Cortex of kidney (tissue), 1 donor: Measurements from ENCODE around the gene KMT2A.
"Not testable (repeated sequence)": the region's sequence is repeated elsewhere in the genome, so short reads cannot be mapped to it uniquely, and the experiment has no call there.

Experiments used
- DNase-seq: peaks from one replicate; lab custom pipeline; 2025; lab: John Stamatoyannopoulos, UW

The KMT2A gene

DNA sequence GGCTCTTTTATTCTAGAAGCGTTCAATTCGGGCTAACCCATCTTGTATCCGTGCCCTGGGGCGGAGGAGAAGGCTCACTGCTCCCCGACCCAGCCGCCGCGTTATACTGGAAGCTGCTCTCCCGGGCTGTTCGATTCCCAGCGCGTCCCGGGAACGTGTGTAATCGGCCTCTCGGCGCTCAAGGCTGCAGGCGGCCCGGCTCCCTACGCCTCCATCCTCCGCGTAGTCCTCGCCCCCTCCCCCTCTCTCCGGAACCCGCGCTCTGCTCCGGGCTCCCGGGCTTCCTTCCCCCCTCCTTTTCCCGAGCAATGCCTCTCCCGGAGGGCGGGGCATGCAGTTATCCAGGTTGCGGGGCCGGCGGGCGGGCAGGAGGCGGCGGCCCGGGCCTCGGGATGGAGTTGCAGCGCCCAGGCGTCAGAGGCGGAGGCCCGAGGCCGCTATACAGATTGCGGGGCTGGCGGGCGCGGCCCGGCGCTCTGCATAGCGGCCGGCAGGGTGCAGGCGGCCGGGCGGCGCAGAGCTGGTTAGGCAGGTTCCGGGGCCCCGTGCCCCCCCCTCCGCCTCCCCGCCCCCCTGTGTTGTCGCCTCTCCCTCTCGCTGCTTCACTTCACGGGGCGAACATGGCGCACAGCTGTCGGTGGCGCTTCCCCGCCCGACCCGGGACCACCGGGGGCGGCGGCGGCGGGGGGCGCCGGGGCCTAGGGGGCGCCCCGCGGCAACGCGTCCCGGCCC, at the start of gene KMT2A:
TSS of gene KMT2A (plus strand) at position 600 of the 732 bp plus-strand sequence. CDS start at position 621, 21 bp downstream.
- peak; percentile 76 for DNase-seq

GRCh38 chr11:118396097-118396501, 40.2 kb upstream of the KMT2A start:
- DNase-seq = no peak

DNA sequence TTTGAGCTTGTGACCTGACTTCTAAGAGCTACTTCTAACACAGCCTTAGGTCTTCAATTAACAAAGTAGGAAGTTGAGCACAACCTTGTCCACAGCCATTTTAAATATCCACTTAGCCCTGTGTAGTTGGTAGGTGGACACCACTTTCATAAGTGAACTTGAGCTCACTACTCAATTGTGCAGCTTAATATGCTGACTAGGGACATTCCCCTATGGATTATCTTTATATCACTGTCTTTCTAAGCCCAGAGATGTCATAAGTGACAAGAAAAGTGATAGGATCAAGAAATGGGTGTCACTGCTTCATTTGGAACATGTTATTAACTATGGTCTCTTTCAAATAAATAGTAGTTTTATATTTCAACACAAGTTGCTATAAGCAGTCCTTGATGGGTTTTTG, 38.8 kb upstream of the KMT2A start:
- DNase-seq = no peak

DNA sequence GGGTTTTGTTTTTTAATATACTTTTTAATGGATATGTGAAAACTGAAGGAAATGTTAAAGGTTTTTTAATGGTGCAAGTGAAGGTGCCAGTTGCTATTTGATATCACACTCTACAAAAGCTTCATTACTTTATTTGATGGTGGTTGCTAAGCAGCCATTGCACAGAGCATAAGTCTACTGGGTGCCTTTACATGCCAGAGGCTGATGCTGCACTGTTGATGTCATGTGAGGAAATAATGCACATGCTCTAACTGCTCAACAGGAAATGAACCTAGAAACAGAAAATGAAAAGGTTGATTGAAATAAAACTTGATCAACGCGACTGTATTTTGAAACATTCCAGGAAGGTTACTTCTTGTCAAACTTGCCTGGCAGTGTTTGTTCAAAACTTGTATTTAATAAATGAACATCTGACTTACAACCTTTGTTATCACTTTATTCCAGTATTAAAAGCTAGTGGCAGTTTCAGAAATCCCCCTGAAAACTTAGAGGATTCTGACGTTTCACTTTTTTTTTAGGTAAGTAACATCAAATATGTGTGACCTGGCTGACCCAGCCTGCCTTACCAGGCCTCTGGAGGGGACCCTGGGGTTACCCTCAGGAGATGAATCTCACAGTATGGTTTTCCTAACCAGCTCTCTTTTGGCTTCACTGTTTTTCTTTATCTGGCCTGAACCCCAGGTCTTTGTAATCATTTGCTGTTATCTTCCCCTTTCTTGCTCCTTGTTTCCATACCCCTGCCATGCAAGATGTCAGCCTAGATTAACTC, 37.3 kb upstream of the KMT2A start:
- DNase-seq = no peak

DNA sequence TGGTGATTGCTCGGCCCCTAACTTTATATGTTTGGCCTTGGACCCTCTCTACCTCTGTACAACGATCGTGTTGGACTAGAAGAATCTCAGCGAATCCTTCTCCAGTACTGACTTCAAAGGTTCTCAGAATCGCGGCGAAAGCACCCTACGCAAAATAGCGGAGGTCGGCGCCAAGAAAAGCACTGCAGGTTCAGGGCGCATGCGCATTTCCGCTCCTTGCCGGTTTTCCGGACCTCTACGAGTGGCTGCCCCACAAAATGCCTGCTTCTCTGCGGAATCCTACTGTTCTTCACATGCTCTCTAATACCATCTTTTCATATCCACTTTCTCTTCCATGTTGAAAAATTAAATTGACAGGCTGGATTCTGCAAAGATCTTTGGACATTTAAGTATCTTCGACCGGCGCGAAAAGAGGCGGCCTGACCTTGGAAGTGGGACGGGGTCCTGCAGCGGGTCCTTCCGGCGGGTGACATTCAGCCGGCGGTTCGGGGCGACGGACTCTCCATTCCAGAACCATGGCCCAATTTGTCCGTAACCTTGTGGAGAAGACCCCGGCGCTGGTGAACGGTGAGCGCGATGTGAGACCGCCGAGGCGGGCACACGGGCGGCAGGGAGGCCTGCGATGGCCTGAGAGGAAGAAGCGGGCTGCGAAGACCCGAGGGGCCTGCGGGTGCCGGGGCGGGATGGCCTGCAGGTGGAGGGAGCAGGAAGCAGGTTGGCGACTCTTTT, 35.0 kb upstream of the KMT2A start, which contains the start of gene ATP5MG:
TSS of gene ATP5MG (plus strand) at position 456 of the 729 bp plus-strand sequence. CDS start at position 516, 60 bp downstream.
- no peak for DNase-seq

- no peak for DNase-seq
Observed at GRCh38 chr11:118401880-118402590, 34.3 kb upstream of the KMT2A start.

GRCh38 chr11:118402594-118402993, 33.7 kb upstream of the KMT2A start:
- DNase-seq = not testable (repeated sequence)

- DNase-seq = no peak
Observed at GRCh38 chr11:118406599-118407166, 29.6 kb upstream of the KMT2A start.

DNA sequence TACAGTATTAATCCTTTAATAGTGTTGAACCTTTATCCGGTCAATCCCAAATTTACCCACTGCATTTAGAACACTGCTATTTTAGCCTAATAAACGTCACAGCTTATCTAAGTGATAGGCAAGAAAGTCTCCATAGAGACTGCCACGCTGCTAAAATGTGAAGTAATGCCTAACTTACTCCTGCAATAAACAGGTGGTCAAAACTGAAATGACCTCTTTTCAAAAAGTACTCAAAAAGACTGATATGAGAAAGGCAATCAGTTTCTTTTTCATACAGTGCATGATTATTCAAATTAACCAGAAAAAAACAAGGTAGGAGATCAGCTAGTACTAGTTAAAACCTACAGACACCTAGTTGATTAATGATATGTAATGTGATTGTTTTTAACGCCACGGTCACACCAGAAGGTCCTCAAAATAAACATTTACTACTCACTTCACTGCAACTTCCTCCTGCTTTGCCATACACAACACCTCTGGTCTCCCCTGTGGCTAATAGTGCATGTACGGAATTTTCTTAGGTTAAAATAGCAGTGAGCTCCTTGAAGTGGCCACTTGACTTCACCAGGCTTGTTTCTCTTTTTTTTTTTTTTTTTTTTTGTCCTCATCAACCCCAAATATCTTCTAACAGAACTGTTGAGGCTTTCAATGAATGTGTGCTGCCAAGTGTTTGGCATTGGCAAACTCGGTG, 26.1 kb upstream of the KMT2A start:
- DNase-seq = no peak

GRCh38 chr11:118411530-118411929, 24.8 kb upstream of the KMT2A start:
- DNase-seq = no peak

- no peak for DNase-seq
Observed at GRCh38 chr11:118412921-118413320, 23.4 kb upstream of the KMT2A start.

GRCh38 chr11:118415062-118415738, 21.1 kb upstream of the KMT2A start:
- DNase-seq = no peak

DNA sequence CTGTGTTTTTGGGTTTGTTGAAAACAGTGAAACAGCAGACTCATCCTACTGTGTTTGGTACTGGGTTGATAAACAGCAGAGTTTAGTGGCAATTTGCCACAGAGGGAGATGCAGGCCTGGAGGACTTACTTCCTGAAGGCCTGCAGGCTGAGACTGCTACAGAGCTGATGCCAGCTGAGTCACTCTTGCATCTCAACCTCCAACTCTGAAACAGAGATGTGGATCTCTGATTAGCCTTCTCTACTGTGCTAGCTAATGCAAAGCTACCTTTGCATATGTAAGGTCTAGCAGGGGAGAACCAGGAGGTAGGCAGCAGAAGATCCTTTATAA, 20.6 kb upstream of the KMT2A start:
- DNase-seq = no peak

- DNase-seq = not testable (repeated sequence)
Observed at GRCh38 chr11:118416900-118417299, 19.4 kb upstream of the KMT2A start.

DNA sequence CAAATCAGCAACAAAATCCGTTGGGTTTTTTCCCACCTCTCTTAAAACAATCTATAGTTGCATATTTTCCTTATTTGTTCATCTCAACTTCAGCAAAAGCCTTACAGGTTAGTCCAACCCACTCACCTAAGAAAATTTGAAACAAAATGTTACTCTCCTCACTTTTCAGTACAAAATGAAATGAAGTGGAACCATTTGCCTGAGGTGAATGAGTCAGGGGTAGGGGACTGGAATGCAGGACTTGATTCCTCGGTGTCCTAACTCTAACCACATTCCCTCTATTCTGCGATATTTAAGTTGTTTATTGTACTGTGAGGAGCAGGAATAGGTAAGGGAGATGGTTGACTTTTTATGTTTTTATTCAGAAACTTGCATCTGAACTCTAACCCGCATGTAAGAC, 18.5 kb upstream of the KMT2A start:
- DNase-seq = no peak

GRCh38 chr11:118418766-118419165, 17.5 kb upstream of the KMT2A start:
- no peak for DNase-seq

- DNase-seq = no peak
Observed at GRCh38 chr11:118427707-118428106, 8.6 kb upstream of the KMT2A start.

GRCh38 chr11:118430956-118431355, 5.3 kb upstream of the KMT2A start:
- no peak for DNase-seq

DNA sequence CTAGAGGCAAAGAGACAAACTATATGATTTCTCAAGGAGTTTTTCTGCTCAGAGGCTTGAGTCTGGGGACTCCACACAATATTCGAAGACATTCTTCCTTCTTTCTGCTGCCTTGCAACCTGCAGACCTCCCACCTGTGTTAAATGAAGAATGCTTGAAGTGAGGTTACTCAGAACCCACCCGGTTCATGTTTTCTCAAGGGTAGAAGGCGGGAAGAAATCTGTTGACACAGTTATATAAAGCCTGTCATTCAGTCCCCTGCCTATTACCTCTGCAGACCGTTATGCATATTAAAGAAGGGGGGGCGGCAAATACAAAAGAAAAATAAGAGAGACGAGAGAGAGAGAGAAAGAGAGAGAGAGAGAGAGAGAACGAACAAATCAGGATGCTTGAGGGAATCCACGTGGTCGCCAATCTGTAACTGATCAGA, 2.2 kb upstream of the KMT2A start:
- no peak for DNase-seq

- DNase-seq = no peak
Observed at GRCh38 chr11:118434553-118435289, 1.6 kb upstream of the KMT2A start.
